WERI-Rb-1 (cell line): ENCODE measurements around the gene MMD2.
"Not testable (repeated sequence)": the region's sequence is repeated elsewhere in the genome, so short reads cannot be mapped to it uniquely, and the experiment has no call there.

ENCODE experiments used
- DNase-seq: peaks from one replicate; pipeline ENCODE4 v3.0.0-alpha.2; 2020
- H3K27ac ChIP-seq: fragments of 250-450 bp; sonication (Bioruptor Pico); 2 replicates; pipeline ENCODE4 v1.5.1; 2020; ENCODE audit warnings: mild to moderate bottlenecking, moderate library complexity
- H3K27me3 ChIP-seq: fragments of 250-450 bp; sonication (Bioruptor Pico); 2 replicates; pipeline ENCODE4 v1.5.1; 2021; ENCODE audit warnings: mild to moderate bottlenecking, low read depth, moderate library complexity; ENCODE audit not compliant: insufficient read depth, severe bottlenecking
- H3K36me3 ChIP-seq: fragments of 250-450 bp; sonication (Bioruptor Pico); 2 replicates; pipeline ENCODE4 v1.5.1; 2020; ENCODE audit warnings: mild to moderate bottlenecking, moderate library complexity
- H3K4me3 ChIP-seq: 2 replicates; pipeline ENCODE4 v1.5.1; 2011; ENCODE audit warnings: low read depth, mild to moderate bottlenecking, control low read depth, low read length
- H3K9me3 ChIP-seq: fragments of 250-450 bp; sonication (Bioruptor Pico); 2 replicates; pipeline ENCODE4 v1.5.1; 2021; ENCODE audit warnings: mild to moderate bottlenecking, moderate library complexity; ENCODE audit not compliant: severe bottlenecking
- TF ChIP-seq, protein P1 (sequence below): IDR thresholded peaks from 2 replicates; pipeline ENCODE4 v1.5.1; 2011; ENCODE audit warnings: low read depth, mild to moderate bottlenecking, control low read depth, inconsistent platforms, low read length

MMD2 gene

DNA sequence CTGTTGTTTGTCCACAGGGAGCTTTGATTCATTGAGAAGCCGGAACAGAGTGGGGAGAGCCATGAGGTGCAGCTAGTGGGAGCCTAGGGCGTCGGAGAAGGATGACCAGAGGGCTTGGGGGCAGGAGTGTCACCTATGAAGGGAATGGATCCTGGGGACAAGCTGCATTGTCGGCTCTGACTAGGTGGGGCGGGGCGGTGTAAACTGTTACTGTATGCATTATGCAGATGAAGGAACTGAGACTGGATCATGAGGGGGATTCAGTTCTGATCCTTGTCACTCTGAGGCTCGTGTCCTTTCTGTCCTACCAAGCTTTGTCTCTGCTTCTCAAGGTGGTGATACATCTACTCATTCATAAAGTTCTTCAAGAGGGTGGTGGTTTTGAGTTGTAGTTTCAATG is 39.9 kb upstream of the MMD2 start:
- no peaks in the 10 kb centered on the region for H3K9me3 ChIP-seq
- TF ChIP-seq, protein P1, sequence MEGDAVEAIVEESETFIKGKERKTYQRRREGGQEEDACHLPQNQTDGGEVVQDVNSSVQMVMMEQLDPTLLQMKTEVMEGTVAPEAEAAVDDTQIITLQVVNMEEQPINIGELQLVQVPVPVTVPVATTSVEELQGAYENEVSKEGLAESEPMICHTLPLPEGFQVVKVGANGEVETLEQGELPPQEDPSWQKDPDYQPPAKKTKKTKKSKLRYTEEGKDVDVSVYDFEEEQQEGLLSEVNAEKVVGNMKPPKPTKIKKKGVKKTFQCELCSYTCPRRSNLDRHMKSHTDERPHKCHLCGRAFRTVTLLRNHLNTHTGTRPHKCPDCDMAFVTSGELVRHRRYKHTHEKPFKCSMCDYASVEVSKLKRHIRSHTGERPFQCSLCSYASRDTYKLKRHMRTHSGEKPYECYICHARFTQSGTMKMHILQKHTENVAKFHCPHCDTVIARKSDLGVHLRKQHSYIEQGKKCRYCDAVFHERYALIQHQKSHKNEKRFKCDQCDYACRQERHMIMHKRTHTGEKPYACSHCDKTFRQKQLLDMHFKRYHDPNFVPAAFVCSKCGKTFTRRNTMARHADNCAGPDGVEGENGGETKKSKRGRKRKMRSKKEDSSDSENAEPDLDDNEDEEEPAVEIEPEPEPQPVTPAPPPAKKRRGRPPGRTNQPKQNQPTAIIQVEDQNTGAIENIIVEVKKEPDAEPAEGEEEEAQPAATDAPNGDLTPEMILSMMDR: no peak
- no peak overlapping the region for H3K27ac ChIP-seq
- no peaks in the 10 kb centered on the region for H3K27me3 ChIP-seq
- no peak overlapping the region for H3K4me3 ChIP-seq
- peaks cover 10% of the 10 kb centered on the region for H3K36me3 ChIP-seq
- DNase-seq: no peak

GRCh38 chr7:4998244-4998643 is 39.3 kb upstream of the MMD2 start:
- TF ChIP-seq, protein P1: no peak
- Histone ChIP-seq H3K9me3 (no peaks in the 10 kb centered on the region), H3K36me3 (peaks cover 10% of the 10 kb centered on the region), H3K4me3 (no peak overlapping the region), H3K27ac (no peak overlapping the region), H3K27me3 (no peaks in the 10 kb centered on the region)
- DNase-seq: no peak

DNA sequence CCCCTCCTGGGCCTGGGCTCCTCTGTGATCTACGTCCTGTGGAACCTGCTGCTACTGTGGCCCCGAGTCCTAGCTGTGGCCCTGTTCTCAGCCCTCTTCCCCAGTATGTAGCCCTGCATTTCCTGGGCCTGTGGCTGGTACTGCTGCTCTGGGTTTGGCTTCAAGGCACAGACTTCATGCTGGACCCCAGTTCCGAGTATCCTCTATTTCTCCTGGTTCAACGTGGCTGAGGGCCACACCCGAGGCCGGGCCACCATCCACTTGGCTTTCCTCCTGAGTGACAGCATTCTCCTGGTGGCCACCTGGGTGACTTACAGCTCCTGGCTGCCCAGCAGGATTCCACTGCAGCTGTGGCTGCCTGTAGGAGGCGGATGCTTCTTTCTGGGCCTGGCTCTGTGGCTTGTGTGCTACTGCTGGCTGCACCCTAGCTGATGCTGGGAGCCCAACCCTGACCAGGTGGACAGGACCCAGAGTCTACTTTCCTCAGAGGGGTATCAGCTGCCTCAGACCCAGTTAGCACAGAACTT is 37.8 kb upstream of the MMD2 start:
- H3K27ac ChIP-seq: no peak overlapping the region
- peaks cover 16% of the 10 kb centered on the region for H3K36me3 ChIP-seq
- H3K27me3 ChIP-seq: no peaks in the 10 kb centered on the region
- H3K9me3 ChIP-seq: no peaks in the 10 kb centered on the region
- H3K4me3 ChIP-seq: no peak overlapping the region
- TF ChIP-seq, protein P1: no peak
- no peak for DNase-seq

DNA sequence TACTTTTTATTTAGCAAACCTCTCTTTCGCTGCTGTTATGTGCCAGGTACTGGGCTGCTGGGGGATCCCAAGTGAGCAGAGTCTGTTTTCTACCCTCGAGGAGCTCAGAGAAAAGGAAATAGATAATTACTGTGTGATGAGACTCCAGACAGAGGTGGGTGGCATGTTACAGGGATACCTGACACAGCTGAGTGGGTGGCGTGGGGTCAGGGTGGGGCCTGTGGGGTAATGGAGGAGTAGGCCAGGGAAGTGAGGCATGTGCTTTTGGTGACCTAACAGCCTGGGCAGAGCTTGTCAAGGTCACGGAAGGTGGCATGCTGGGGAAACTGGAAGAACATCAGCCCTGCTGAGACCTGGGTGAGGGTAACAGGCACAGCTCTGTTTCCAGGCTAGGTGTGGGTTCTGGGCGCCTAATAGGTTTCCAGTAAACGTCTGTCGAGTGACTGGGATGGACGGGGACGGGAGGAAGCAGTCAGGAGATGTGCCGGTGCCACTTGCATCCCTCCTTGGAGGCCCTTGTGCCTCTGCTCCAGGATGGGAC is 36.5 kb upstream of the MMD2 start:
- Histone ChIP-seq H3K4me3 (no peak overlapping the region), H3K36me3 (peaks cover 18% of the 10 kb centered on the region), H3K9me3 (no peaks in the 10 kb centered on the region), H3K27me3 (no peaks in the 10 kb centered on the region), H3K27ac (no peak overlapping the region)
- TF ChIP-seq, protein P1: no peak
- no peak for DNase-seq

DNA sequence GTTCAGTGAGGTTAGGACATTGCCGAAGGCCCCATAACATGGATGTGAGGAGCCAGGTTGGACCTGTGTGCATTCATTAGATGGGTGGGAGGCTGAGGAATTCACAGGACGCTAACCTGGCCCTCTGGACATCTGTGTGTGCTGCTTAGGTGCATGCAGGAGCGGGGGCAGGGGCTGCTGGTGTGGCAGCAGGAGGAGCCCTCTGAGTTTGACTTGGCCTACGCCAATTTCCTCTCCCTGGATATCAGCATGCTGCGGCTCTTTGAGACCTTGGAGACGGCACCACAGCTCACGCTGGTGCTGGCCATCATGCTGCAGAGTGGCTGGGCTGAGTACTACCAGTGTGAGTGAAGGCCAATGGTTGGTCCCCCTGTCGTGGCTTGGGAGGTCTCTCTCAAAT is 34.5 kb upstream of the MMD2 start:
- TF ChIP-seq, protein P1: no peak
- peaks cover 24% of the 10 kb centered on the region for H3K36me3 ChIP-seq
- no peak overlapping the region for H3K27ac ChIP-seq
- no peak overlapping the region for H3K4me3 ChIP-seq
- no peak for DNase-seq
- H3K9me3 ChIP-seq: no peaks in the 10 kb centered on the region
- no peaks in the 10 kb centered on the region for H3K27me3 ChIP-seq

DNA sequence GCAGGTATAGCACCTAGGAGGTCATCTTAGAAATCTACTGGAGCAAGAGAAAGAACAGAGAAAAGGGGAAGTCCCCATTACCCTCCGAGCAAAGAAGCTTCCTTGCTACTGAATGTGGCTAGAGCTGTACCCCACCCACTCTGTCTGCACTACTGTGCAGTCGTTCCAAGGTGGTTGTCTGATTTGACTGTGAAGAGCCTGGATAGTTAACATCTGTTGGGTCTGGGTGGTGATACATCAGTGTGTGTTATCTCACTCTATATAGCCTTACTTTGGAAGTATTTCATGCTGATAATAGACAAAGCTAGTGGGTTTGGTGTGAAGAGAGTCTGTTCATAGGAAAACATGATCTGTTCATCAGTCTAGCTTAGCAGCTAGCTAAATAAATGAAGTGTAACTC is 23.8 kb upstream of the MMD2 start:
- H3K4me3 ChIP-seq, H3K9me3 ChIP-seq, DNase-seq, H3K27ac ChIP-seq, H3K27me3 ChIP-seq: not testable (repeated sequence)
- H3K36me3 ChIP-seq: peaks cover 20% of the 10 kb centered on the region

DNA sequence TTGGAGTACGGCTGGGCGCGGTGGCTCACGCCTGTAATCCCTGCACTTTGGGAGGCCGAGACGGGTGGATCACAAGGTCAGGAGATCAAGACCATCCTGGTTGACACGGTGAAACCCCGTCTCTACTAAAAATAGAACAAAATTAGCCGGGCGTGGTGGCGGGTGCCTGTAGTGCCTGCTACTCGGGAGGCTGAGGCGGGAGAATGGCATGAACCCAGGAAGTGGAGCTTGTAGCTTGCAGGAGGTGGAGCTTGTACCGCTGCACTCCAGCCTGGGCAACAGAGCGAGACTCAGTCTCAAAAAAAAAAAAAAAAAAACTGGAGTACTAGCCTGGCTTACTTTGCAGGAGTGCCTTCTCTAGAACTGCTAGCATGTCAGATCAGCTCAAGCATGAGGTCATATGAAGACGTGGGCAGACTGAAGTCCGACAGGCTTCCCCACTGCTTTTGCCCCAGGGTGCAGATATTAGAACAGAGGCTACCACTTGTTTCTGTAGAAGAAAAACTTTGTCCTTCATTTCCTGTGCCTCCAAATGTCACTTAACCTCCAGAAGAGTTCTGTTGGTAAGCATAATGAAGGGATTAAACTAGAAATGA is 22.4 kb upstream of the MMD2 start:
- peaks cover 34% of the 10 kb centered on the region for H3K36me3 ChIP-seq
- not testable (repeated sequence) for H3K27ac ChIP-seq, H3K9me3 ChIP-seq, H3K4me3 ChIP-seq, H3K27me3 ChIP-seq, DNase-seq

DNA sequence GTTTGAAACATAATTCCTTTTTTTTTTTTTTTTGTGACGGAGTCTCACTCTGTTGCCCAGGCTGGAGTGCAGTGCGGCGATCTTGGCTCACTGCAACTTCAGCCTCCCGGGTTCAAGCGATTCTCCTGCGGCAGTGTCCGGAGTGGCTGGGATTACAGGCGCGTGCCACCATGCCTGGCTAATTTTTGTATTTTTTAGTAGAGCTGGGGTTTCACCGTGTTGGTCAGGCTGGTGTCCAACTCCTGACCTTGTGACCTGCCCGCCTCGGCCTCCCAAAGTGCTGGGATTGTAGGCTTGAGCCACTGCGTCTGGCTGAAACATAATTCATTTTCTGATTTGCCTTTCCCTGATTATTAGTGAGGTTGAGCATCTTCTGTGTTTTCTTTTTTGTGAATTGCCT is 16.6 kb upstream of the MMD2 start:
- H3K4me3 ChIP-seq, H3K27ac ChIP-seq, H3K27me3 ChIP-seq, H3K9me3 ChIP-seq, DNase-seq: not testable (repeated sequence)
- peaks cover 26% of the 10 kb centered on the region for H3K36me3 ChIP-seq
